ENCODE data around the gene SH2D4B. TPM values are rescaled to one million over a fixed set of nuclear protein-coding genes. Genes with fewer than 3 reads are reported as not detected.

SH2D4B gene
- total and polyA plus RNA-seq, 2 donors (not counting 3 experiments of a cell fraction or from before 2014, with no cell fraction given), result not detected

DNA sequence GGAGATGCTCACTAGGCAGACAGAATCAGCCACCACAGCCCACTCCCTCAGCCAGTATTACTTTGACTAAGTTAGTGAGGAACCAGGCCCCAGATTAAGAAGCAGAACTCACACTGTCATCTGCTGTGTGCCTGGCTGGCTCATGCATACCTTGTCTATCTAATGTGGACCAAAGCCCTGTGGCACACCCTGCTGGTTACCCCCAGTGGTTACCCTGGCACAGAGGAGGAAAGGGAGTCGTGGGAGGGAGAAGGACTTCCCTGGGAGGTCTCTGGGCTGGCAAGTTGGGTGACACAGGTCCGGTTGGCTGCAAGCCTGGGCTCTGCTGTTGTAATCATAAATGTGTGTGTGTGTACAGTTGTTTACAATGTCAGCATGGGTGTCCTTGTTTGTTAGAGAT lies 7.5 kb upstream of the SH2D4B start:
- H3K9me1 ChIP-seq (replicated peaks; ENCODE audit: control insufficient read depth, extremely low read depth, insufficient read depth, low read length), result no peaks in the 10 kb centered on the region
- no peaks in the 10 kb centered on the region for H3K9me3 ChIP-seq (replicated peaks; ENCODE audit: control insufficient read depth, insufficient read depth, low read length)
- H4K20me1 ChIP-seq (replicated peaks; ENCODE audit: control insufficient read depth, extremely low read depth, insufficient read depth, low read length), result no peaks in the 10 kb centered on the region
- H3K4me2 ChIP-seq (ENCODE audit: insufficient read depth, low read length), result no peak overlapping the region
- no peak overlapping the region for H3K9ac ChIP-seq (replicated peaks; ENCODE audit: extremely low read depth, insufficient read depth, low read length)
- no peaks in the 10 kb centered on the region for H3K79me2 ChIP-seq (ENCODE audit: control insufficient read depth, insufficient read depth, low read length)
- DNase-seq (ENCODE audit: low read depth, low spot score) (no peak), FAIRE-seq (peak; percentile 40)
- H3K27me3 ChIP-seq (ENCODE audit: control insufficient read depth in 2 of 2, insufficient read depth in 2 of 2, low read length in 2 of 2), result no peaks in the 10 kb centered on the region
- dilution Hi-C loops (cut with MboI; ENCODE audit: extremely low pct_ligation_motif_present, low sequenced_read_pairs), result no loop called here
- intact Hi-C loops (cut with micrococcal nuclease), result loop anchor here (1.0 kb wide), 2 partner anchors 86 to 147 kb away; no protein-coding TSS in a partner anchor
- CTCF ChIA-PET, result interaction anchor here (1.2 to 2.5 kb wide), 2 partner anchors 85 to 87 kb away, joined by 3 to 6 read pairs; no protein-coding TSS in a partner anchor
- POLR2A ChIA-PET, result interaction anchor here (0.8 kb wide), 1 partner anchor 71 kb away, joined by 4 read pairs; no protein-coding TSS in a partner anchor
- no peak for TF ChIP-seq POLR2AphosphoS5 (IDR thresholded peaks at IDR 0.05; ENCODE audit: insufficient read depth, low read depth, low read length)
- TF ChIP-seq, protein P1, sequence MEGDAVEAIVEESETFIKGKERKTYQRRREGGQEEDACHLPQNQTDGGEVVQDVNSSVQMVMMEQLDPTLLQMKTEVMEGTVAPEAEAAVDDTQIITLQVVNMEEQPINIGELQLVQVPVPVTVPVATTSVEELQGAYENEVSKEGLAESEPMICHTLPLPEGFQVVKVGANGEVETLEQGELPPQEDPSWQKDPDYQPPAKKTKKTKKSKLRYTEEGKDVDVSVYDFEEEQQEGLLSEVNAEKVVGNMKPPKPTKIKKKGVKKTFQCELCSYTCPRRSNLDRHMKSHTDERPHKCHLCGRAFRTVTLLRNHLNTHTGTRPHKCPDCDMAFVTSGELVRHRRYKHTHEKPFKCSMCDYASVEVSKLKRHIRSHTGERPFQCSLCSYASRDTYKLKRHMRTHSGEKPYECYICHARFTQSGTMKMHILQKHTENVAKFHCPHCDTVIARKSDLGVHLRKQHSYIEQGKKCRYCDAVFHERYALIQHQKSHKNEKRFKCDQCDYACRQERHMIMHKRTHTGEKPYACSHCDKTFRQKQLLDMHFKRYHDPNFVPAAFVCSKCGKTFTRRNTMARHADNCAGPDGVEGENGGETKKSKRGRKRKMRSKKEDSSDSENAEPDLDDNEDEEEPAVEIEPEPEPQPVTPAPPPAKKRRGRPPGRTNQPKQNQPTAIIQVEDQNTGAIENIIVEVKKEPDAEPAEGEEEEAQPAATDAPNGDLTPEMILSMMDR (IDR thresholded peaks at IDR 0.05; ENCODE audit: extremely low read depth in 1 of 2, insufficient read depth in 1 of 2, low read depth in 1 of 2, low read length in 2 of 2), result peak in 1 of 2 donors; percentile 38
- no TSS peak for BruUV-seq (replicated peaks)
- H3K36me3 ChIP-seq (ENCODE audit: control insufficient read depth in 2 of 2, extremely low read depth in 1 of 2, insufficient read depth in 2 of 2, low read length in 2 of 2), result no peaks in the 10 kb centered on the region
- H3K4me3 ChIP-seq (replicated peaks in 1 of 3; ENCODE audit: insufficient read depth in 1 of 3, low read depth in 1 of 3, low read length in 3 of 3), result no peak overlapping the region
- no peak overlapping the region for H2AFZ ChIP-seq (ENCODE audit: low read depth, low read length)
- no peak overlapping the region for H3K27ac ChIP-seq (ENCODE audit: insufficient read depth, low read depth, low read length)
- H3K4me1 ChIP-seq (ENCODE audit: control insufficient read depth, extremely low read depth, insufficient read depth, low read length), result no peaks in the 10 kb centered on the region

DNA sequence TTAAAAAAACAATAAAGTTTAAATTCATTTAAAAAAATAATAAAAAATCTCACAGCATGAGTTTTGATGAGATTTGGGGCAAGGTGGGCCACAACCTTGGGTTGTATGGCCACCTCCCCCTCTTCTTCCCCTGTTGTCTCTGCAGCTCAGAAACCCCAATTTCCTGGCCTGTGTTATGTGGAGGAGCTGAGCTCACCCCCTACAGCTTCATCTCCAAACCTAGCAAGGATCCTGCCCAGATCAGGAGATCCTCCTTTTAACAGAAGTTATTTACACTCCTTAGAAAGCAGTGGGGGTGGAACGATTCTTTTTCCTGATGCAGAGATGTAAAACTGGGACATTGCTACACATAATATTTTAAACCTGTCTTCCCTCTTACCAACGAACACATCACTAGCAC lies 6.9 kb upstream of the SH2D4B start:
- Histone ChIP-seq H3K27me3 (ENCODE audit: control insufficient read depth in 2 of 2, insufficient read depth in 2 of 2, low read length in 2 of 2) (no peaks in the 10 kb centered on the region), H3K4me1 (ENCODE audit: control insufficient read depth, extremely low read depth, insufficient read depth, low read length) (peaks cover 4% of the 10 kb centered on the region), H2AFZ (ENCODE audit: low read depth, low read length) (no peak overlapping the region), H3K9me1 (replicated peaks; ENCODE audit: control insufficient read depth, extremely low read depth, insufficient read depth, low read length) (no peaks in the 10 kb centered on the region), H3K9me3 (replicated peaks; ENCODE audit: control insufficient read depth, insufficient read depth, low read length) (no peaks in the 10 kb centered on the region), H3K36me3 (ENCODE audit: control insufficient read depth in 2 of 2, extremely low read depth in 1 of 2, insufficient read depth in 2 of 2, low read length in 2 of 2) (no peaks in the 10 kb centered on the region), H3K79me2 (ENCODE audit: control insufficient read depth, insufficient read depth, low read length) (no peaks in the 10 kb centered on the region), H3K27ac (ENCODE audit: insufficient read depth, low read depth, low read length) (no peak overlapping the region), H4K20me1 (replicated peaks; ENCODE audit: control insufficient read depth, extremely low read depth, insufficient read depth, low read length) (no peaks in the 10 kb centered on the region), H3K4me3 (replicated peaks in 1 of 3; ENCODE audit: insufficient read depth in 1 of 3, low read depth in 1 of 3, low read length in 3 of 3) (no peak overlapping the region), H3K9ac (replicated peaks; ENCODE audit: extremely low read depth, insufficient read depth, low read length) (no peak overlapping the region), H3K4me2 (ENCODE audit: insufficient read depth, low read length) (no peak overlapping the region)
- no TSS peak for BruUV-seq (replicated peaks)
- dilution Hi-C loops (cut with MboI; ENCODE audit: extremely low pct_ligation_motif_present, low sequenced_read_pairs), result no loop called here
- intact Hi-C loops (cut with micrococcal nuclease), result loop anchor here (1.0 kb wide), 2 partner anchors 87 to 148 kb away; no protein-coding TSS in a partner anchor
- FAIRE-seq (no peak), DNase-seq (ENCODE audit: low read depth, low spot score) (no peak)
- ChIA-PET CTCF (interaction anchor here (1.0 to 2.5 kb wide), 4 partner anchors 18 to 87 kb away, joined by 3 to 6 read pairs (median 3); no protein-coding TSS in a partner anchor), POLR2A (interaction anchor here (0.8 kb wide), 1 partner anchor 72 kb away, joined by 4 read pairs; no protein-coding TSS in a partner anchor)
- TF ChIP-seq GATA2 (IDR thresholded peaks at IDR 0.05; ENCODE audit: insufficient read depth, insufficient read length, low read depth, low read length), result no peak
- TF ChIP-seq, protein P2, sequence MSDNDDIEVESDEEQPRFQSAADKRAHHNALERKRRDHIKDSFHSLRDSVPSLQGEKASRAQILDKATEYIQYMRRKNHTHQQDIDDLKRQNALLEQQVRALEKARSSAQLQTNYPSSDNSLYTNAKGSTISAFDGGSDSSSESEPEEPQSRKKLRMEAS (IDR thresholded peaks at IDR 0.05; ENCODE audit: insufficient read depth, insufficient read length), result no peak
- no peak for TF ChIP-seq POLR2A (IDR thresholded peaks at IDR 0.05; ENCODE audit: low read depth, low read length)
- TF ChIP-seq, protein P1 (IDR thresholded peaks at IDR 0.05; ENCODE audit: extremely low read depth in 1 of 2, insufficient read depth in 1 of 2, low read depth in 1 of 2, low read length in 2 of 2), result no peak
- no peak for TF ChIP-seq JUN (IDR thresholded peaks at IDR 0.05; ENCODE audit: borderline replicate concordance, insufficient read depth, insufficient read length, low read depth)
- TF ChIP-seq MYC (IDR thresholded peaks at IDR 0.05; ENCODE audit: low read depth, low read length), result no peak
- no peak for TF ChIP-seq EZH2 (IDR thresholded peaks at IDR 0.05; ENCODE audit: borderline replicate concordance, low read depth, low read length, severe bottlenecking)
- no peak for TF ChIP-seq FOS (IDR thresholded peaks at IDR 0.05; ENCODE audit: borderline replicate concordance, insufficient read depth, low read length)
- TF ChIP-seq POLR2AphosphoS5 (IDR thresholded peaks at IDR 0.05; ENCODE audit: insufficient read depth, low read depth, low read length), result no peak

All from endothelial cell of umbilical vein (primary cell).